Adrenal gland (tissue), 12 donors: Measurements from ENCODE around the gene ZNF428. TPM values are rescaled to one million over a fixed set of nuclear protein-coding genes. Genes with fewer than 3 reads are reported as not detected.

Experiments used
- DNase-seq, 7 donors: peaks; one replicate each; pipeline ENCODE4 v3.0.0-alpha.2; 2019 to 2020
- H3K27ac ChIP-seq, 5 donors: fragments of 200-600 bp; sonication (generic) in 4 of 5; 1 replicate in 3 of 5; 2 replicates in 2 of 5; pipeline versions ENCODE4 v1.5.1 to v1.8.0; 2016 to 2020; ENCODE audit warnings: mild to moderate bottlenecking in 1 of 5
- H3K27me3 ChIP-seq: fragments of 200-600 bp; 2 replicates; pipeline ENCODE4 v1.8.0; 2021
- H3K36me3 ChIP-seq, 2 donors: fragments of 200-600 bp; replicated peaks in 1 of 2; 1 replicate in 1 of 2; 2 replicates in 1 of 2; pipeline versions ENCODE4 v1.5.1 to v1.8.0; 2018 to 2022
- H3K4me1 ChIP-seq, 2 donors: fragments of 200-600 bp; replicated peaks in 1 of 2; 1 replicate in 1 of 2; 2 replicates in 1 of 2; pipeline versions ENCODE4 v1.5.1 to v1.8.0; 2018 to 2021
- H3K4me3 ChIP-seq, 4 donors: fragments of 200-600 bp; sonication (generic) in 3 of 4; one replicate each; pipeline ENCODE4 v1.5.1; 2016 to 2018
- H3K9me3 ChIP-seq, 3 donors: fragments of 200-600 bp; sonication (generic) in 1 of 3; replicated peaks in 1 of 3; 1 replicate in 2 of 3; 2 replicates in 1 of 3; pipeline versions ENCODE4 v1.5.1 to v1.8.0; 2016 to 2021
- CTCF ChIP-seq, 6 experiments: fragments of 450-650 bp in 4 of 6; fragments of 200-600 bp in 2 of 6; sonication (generic) in 1 of 6; IDR thresholded peaks; 1 replicate in 5 of 6; 2 replicates in 1 of 6; pipeline versions ENCODE4 v1.5.1 to v1.8.0; 2016 to 2021; ENCODE audit warnings: antibody characterized with exemption in 6 of 6, mild to moderate bottlenecking in 2 of 6, moderate library complexity in 1 of 6
- POLR2A ChIP-seq, 2 donors: fragments of 450-650 bp; IDR thresholded peaks; one replicate each; pipeline ENCODE4 v1.6.1; 2017; ENCODE audit warnings: antibody characterized with exemption in 2 of 2, mild to moderate bottlenecking in 2 of 2, moderate library complexity in 1 of 2
- WGBS, 4 donors: extraction: QIAGEN DNeasy Blood & Tissue Kit in 2 of 4; methylation state at CpG; one replicate each; pipeline versions ENCODE4 v1.1.5 to v1.1.7; 2013 to 2017; 5-methylcytosine and 5-hydroxymethylcytosine counted together
- intact Hi-C, 2 donors: fragments of 100-400 bp; cut with DNase I; formaldehyde crosslinking; loops; one replicate each; pipeline versions ENCODE4 v1.14.1 to v1.15.0; 2022 to 2023
- polyA plus RNA-seq, 3 donors: library from polyadenylated mRNA; stranded (reverse); fragments of 200-250 nt in 2 of 3; fragments of 350-450 nt in 1 of 3; fragmentation: Illumina TruSeq in 1 of 3; extraction: RNeasy Lipid Tissue Mini Kit (QIAGEN cat#74804) in 1 of 3; gene quantifications; one replicate each; pipeline ENCODE4 v1.2.3, GENCODE V29; 2013 to 2014
- total RNA-seq, 9 donors: library from RNA; depleted of rRNA in 4 of 9; stranded (reverse); fragments of >200 nt in 4 of 9; fragments of 120-200 nt in 1 of 9; fragmentation: NEBNext Ultra II Directional in 1 of 9; extraction: Animal tissue kit (Norgen Biotek cat#: 25700) in 1 of 9; gene quantifications; one replicate each; pipeline versions ENCODE4 v1.1.0 to v1.2.4, GENCODE V29; 2013 to 2023
- donor health status: healthy with polysubstance abuse.
- donor health status: Bipolar disorder and iron deficiency.
- donor health status: DM: yes; HTN: yes; CAD: no.
- donor health status: DM: no; HTN: no; CAD: no.
- donor health status: DM: no; HTN: no; CAD: no.
- donor health status: DM: yes; HTN: yes; CAD: no.

The ZNF428 gene
- total and polyA plus RNA-seq, 12 donors = 10.3 to 214 (median 58.8) TPM

GRCh38 chr19:43609872-43610271, 9.6 kb downstream of the ZNF428 start:
- intact Hi-C loops = loop anchor here in 1 of 2 donors (10.0 kb wide), 1 partner anchor 45 kb away; no protein-coding TSS in a partner anchor
- Histone ChIP-seq H3K27me3 (no peaks in the 10 kb centered on the region), H3K36me3 (peaks cover 0 to 22% of the 10 kb centered on the region in 2 donors), H3K9me3 (no peaks in the 10 kb centered on the region), H3K4me1 (no peaks in the 10 kb centered on the region), H3K4me3 (no peak overlapping the region), H3K27ac (no peak overlapping the region)
- TF ChIP-seq POLR2A (IDR thresholded peaks at IDR 0.05) (no peak), CTCF (IDR thresholded peaks at IDR 0.05) (no peak)
- WGBS, 4 donors = 88 to 94% (median 90%) methylated on average over 7 of the region's 7 CpGs
- no peak for DNase-seq

- no peak overlapping the region for H3K4me3 ChIP-seq
- 76 to 83% (median 80%) methylated on average over 18 to 28 of the region's 28 CpGs for WGBS, 4 donors
- H3K9me3 ChIP-seq = no peaks in the 10 kb centered on the region
- H3K27ac ChIP-seq = no peak overlapping the region
- intact Hi-C loops = loop anchor here in 1 of 2 donors (10.0 kb wide), 1 partner anchor 47 kb away; no protein-coding TSS in a partner anchor
- no peak for DNase-seq
- no peaks in the 10 kb centered on the region for H3K27me3 ChIP-seq
- peaks cover 0 to 19% of the 10 kb centered on the region in 2 donors for H3K36me3 ChIP-seq
- TF ChIP-seq POLR2A (IDR thresholded peaks at IDR 0.05) (no peak), CTCF (IDR thresholded peaks at IDR 0.05) (no peak)
- no peaks in the 10 kb centered on the region for H3K4me1 ChIP-seq
Measured at GRCh38 chr19:43607238-43608205, 11.9 kb downstream of the ZNF428 start.

GRCh38 chr19:43606569-43607229, 12.7 kb downstream of the ZNF428 start:
- no peak for DNase-seq
- Histone ChIP-seq H3K36me3 (peaks cover 0 to 17% of the 10 kb centered on the region in 2 donors), H3K4me3 (no peak overlapping the region), H3K9me3 (no peaks in the 10 kb centered on the region), H3K27me3 (no peaks in the 10 kb centered on the region), H3K4me1 (no peaks in the 10 kb centered on the region), H3K27ac (no peak overlapping the region)
- WGBS, 4 donors = 92 to 97% (median 94%) methylated on average over 7 of the region's 7 CpGs
- no peak for TF ChIP-seq CTCF (IDR thresholded peaks at IDR 0.05)
- intact Hi-C loops = loop anchor here in 1 of 2 donors (10.0 kb wide), 1 partner anchor 48 kb away; no protein-coding TSS in a partner anchor
